ENCODE measurements around the gene ABCG1.
"Not testable (repeated sequence)": the region's sequence is repeated elsewhere in the genome, so short reads cannot be mapped to it uniquely, and the experiment has no call there.

The ABCG1 gene

DNA sequence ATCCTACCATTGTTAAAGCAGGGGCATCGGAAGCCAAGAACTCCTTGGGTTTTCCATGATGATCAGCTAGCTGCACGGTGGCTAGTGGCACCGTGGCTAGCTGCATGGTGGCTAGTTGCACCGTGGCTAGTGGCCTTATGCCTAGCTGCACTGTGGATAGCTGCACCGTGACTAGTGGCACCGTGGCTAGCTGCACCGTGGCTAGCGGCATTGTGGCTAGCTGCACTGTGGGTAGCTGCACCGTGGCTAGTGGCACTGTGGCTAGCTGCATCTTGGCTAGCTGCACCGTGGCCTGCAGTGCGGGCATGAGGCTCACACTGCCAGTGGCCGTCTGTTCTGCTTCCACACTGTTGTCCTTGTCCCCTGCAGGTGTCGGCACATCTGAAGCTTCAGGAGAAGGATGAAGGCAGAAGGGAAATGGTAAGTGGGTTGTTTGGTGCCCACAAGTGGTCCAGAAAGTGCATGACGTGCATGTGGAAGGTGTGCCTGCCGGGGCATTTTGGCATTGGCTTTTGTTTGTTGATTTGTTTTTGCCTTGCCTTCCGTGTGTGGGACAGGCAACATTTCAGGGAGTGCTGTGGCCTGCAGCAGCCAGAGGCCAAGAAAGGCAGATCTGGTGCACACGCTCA, 57.7 kb downstream of the ABCG1 start:
- no peak for DNase-seq

DNA sequence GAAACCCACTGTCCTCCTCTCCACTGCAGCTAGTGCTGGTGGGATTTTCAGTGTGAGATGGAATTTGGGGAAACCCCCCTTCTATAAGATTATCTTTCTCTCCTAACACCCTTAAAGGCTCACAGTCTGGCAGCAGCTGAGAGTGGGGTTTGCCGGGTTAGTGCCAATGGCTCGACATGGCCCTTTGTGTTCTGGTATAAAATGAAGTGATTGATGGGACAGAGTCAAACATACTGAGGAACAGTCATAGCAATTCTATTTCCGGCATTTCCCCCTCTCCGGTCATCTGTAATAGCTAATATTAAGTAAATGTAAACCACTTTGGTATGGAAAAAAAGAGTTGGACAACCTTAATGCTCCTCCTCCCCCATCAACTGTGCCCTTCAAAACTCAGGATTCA, 58.7 kb downstream of the ABCG1 start:
- DNase-seq: peak; percentile 11

GRCh38 chr21:42278451-42279149, 59.7 kb downstream of the ABCG1 start:
- no peak for DNase-seq

GRCh38 chr21:42279341-42279871, 60.5 kb downstream of the ABCG1 start:
- DNase-seq: no peak

DNA sequence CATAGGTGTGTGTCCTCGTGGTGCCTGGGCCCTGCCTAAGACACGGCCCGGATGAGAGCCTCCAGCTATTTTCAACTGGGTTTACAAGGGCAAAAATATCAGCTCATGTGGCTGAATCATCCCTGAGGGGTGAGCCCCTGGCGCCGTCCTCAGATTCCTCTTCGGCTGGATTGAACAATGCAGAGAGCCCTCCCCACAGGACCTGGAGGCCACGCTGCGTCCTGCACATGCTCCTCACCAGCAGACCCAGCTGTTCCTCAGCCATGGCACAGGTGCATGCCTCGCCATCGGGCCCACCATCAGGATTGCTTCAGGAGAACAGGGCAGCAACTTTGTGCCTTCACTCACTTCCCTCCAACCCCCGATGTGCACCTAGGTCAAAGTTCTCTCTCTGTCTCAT, 60.9 kb downstream of the ABCG1 start:
- no peak for DNase-seq

GRCh38 chr21:42280356-42281180, 61.6 kb downstream of the ABCG1 start:
- no peak for DNase-seq

GRCh38 chr21:42281181-42281680, 62.3 kb downstream of the ABCG1 start:
- no peak for DNase-seq

DNA sequence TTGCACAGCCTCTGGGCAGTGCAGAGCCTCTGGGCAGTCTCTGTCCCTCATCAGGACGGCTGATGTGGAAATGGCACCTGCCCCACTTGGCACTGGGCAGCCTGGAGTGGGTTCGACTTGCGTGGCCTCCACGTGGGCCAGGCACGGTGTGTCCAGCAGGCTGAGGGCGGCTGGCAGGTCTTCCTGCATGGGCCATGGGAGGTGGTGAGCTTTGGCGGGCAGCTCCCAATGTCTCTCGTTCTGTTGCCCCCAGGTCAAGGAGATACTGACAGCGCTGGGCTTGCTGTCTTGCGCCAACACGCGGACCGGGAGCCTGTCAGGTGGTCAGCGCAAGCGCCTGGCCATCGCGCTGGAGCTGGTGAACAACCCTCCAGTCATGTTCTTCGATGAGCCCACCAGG, 63.1 kb downstream of the ABCG1 start:
- DNase-seq: no peak

- DNase-seq: no peak
Measured at GRCh38 chr21:42282715-42283114, 63.8 kb downstream of the ABCG1 start.

- DNase-seq: no peak
Measured at GRCh38 chr21:42285569-42286245, 66.8 kb downstream of the ABCG1 start.

DNA sequence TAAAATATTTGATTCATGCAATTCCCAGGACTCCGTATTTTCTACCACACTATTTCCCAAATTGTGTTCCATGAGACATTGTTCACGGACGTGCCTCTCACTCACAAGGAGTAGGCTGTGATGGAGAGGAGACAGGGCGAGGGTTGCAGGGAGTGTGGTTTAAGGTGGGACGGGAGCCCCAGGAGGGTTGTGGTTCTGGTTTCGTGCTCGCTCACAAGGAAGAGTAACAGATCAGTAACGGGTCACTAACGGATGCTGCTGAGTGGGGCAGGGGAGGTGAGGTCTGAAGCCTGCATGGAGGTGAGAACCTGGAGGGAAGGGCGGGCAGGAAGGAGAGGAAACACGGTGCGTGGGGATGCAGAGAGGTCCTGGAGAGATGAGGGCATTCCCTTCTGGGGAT, 67.5 kb downstream of the ABCG1 start:
- DNase-seq: no peak

- no peak for DNase-seq
Measured at GRCh38 chr21:42287193-42288083, 68.5 kb downstream of the ABCG1 start.

DNA sequence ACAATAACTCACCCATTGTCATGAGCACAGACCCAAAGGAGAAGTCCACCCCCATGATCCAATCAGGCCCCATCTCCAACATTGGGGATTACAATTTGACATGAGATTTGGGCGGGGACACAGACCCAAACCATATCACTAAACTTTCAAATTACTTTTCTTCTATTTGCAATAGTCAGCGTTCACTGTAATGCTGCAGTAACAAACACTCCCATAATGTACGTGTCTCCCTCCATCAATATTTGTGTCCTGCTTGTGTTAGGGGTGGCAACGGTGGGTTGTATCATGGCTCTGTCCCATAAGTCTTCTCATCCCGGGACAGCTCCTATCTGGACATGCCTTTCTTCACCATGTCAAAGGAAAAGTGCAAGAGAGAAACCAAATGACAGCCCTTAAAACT, 70.0 kb downstream of the ABCG1 start:
- no peak for DNase-seq

GRCh38 chr21:42289926-42290325, 71.0 kb downstream of the ABCG1 start:
- no peak for DNase-seq

- DNase-seq: no peak
Measured at GRCh38 chr21:42290505-42290904, 71.6 kb downstream of the ABCG1 start.

- no peak for DNase-seq
Measured at GRCh38 chr21:42291003-42291750, 72.2 kb downstream of the ABCG1 start.

DNA sequence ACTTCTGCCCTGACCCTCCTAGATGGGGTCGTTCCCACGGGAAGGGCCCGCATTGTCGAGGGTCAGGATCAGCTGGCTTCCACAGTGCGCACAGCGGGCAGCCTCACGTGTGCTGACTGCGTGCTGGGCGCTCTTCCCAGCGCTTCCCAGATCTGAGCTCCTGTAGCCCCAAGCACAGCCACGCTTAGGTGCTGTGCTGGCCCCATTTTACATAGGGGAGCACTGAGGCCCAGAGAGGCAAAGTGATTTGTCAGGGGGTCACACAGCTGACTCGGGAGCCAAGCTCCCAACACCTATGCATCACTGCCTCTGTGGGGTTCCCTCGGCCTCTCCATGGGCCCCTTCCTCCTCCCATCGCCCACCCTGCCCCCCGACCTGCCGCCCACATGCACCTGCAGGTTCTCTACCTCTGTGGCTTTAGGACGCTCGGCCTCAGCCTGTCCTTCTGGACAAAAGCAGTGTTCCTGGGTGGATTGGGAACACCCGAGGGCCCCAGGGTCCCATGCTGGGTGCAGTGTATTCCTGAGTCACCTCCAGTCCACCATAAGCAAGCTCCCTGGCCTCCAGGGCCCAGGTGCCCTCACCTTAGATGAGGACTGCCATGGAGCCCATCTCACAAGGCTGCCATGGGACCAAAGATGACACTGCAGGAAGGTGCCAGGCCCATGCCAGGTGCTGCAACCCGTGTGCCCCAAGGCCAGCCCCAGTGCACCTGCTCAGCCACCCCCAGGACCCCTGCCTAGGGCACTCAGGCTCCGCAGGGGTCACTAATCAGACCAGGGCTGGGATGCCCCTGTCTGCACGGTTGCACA, 73.0 kb downstream of the ABCG1 start:
- DNase-seq: no peak

- not testable (repeated sequence) for DNase-seq
Measured at GRCh38 chr21:42292563-42293142, 73.7 kb downstream of the ABCG1 start.

DNA sequence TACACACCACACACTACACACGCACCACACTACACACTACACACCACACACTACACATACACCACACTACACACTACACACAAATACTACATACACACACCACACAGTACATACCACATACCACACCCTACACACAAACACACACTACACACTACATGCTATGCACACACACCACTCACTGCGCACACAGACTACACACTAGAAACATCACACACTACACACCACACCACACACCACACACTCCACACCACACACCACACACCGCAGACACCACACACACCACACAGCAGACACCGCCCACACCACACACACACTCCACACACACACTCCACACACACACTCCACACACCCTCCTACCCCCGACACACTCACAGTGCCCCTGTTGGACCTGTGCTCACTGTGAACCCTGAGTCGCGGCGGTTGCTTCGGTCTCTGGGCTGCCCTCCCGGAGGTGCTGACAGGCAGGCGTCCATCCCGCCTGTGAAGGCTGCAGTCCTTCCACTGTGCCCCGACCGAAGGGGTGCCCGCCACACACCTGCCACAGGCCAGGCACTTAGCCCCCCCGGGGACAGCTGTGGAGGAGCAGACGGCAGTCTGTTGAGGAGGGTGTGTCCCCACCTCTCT, 74.8 kb downstream of the ABCG1 start:
- DNase-seq: no peak

All from fibroblast of skin of right biceps (primary cell).